Spleen (tissue), 11 donors: ENCODE results near the gene GALNT18. TPM values are rescaled to one million over a fixed set of nuclear protein-coding genes. Genes with fewer than 3 reads are reported as not detected.

Experiments used
- DNase-seq: peaks from one replicate; pipeline ENCODE4 v3.0.0-alpha.2; 2020
- H3K27ac ChIP-seq, 8 donors: fragments of 200-600 bp; sonication (generic) in 7 of 8; 1 replicate in 4 of 8; 2 replicates in 4 of 8; pipeline versions ENCODE4 v1.5.0 to v1.8.0; 2016 to 2021; ENCODE audit warnings: inconsistent platforms in 4 of 8, mild to moderate bottlenecking in 4 of 8, moderate library complexity in 1 of 8
- H3K27me3 ChIP-seq, 7 donors: fragments of 200-600 bp; sonication (generic) in 6 of 7; replicated peaks in 1 of 7; 1 replicate in 4 of 7; 2 replicates in 3 of 7; pipeline versions ENCODE4 v1.5.0 to v1.8.0; 2016 to 2021; ENCODE audit warnings: inconsistent platforms in 3 of 7, mild to moderate bottlenecking in 1 of 7
- H3K36me3 ChIP-seq, 6 donors: fragments of 200-600 bp; sonication (generic) in 5 of 6; 1 replicate in 4 of 6; 2 replicates in 2 of 6; pipeline versions ENCODE4 v1.5.0 to v1.8.0; 2016 to 2021; ENCODE audit warnings: inconsistent platforms in 2 of 6
- H3K4me1 ChIP-seq, 6 donors: fragments of 200-600 bp; sonication (generic) in 5 of 6; 1 replicate in 3 of 6; 2 replicates in 3 of 6; pipeline versions ENCODE4 v1.5.0 to v1.8.0; 2016 to 2021; ENCODE audit warnings: inconsistent platforms in 3 of 6
- H3K4me3 ChIP-seq, 8 donors: fragments of 200-600 bp; sonication (generic) in 7 of 8; 1 replicate in 4 of 8; 2 replicates in 4 of 8; pipeline versions ENCODE4 v1.5.0 to v1.8.0; 2016 to 2021; ENCODE audit warnings: inconsistent platforms in 4 of 8, mild to moderate bottlenecking in 4 of 8, moderate library complexity in 2 of 8
- H3K9me3 ChIP-seq, 8 donors: fragments of 200-600 bp; sonication (generic) in 7 of 8; 1 replicate in 4 of 8; 2 replicates in 4 of 8; pipeline versions ENCODE4 v1.5.0 to v1.8.0; 2016 to 2021; ENCODE audit warnings: inconsistent platforms in 4 of 8
- POLR2A ChIP-seq, 3 donors: fragments of 450-650 bp; IDR thresholded peaks; one replicate each; pipeline ENCODE4 v1.5.1; 2017; ENCODE audit warnings: antibody characterized with exemption in 3 of 3, mild to moderate bottlenecking in 1 of 3
- POLR2AphosphoS5 ChIP-seq, 3 donors: sonication (generic); formaldehyde crosslinking; IDR thresholded peaks; one replicate each; pipeline ENCODE4 v1.5.1; 2017; ENCODE audit warnings: antibody characterized with exemption in 3 of 3
- WGBS, 5 donors: extraction: QIAGEN DNeasy Blood & Tissue Kit in 3 of 5; methylation state at CpG; one replicate each; pipeline versions ENCODE4 v1.1.5 to v1.1.7; 2013 to 2018; 5-methylcytosine and 5-hydroxymethylcytosine counted together
- intact Hi-C: fragments of 100-400 bp; cut with DNase I; formaldehyde crosslinking; loops from one replicate; pipeline ENCODE4 v1.15.0; 2023; ENCODE audit warnings: low total_unique reads
- polyA plus RNA-seq, 3 donors: library from polyadenylated mRNA; stranded (reverse); fragments of 200-250 nt; gene quantifications; one replicate each; pipeline ENCODE4 v1.2.1, GENCODE V29; 2013
- total RNA-seq, 7 donors: library from RNA; depleted of rRNA in 3 of 7; stranded (reverse); fragments of >200 nt in 3 of 7; fragmentation: NEBNext Ultra II Directional in 4 of 7; extraction: Animal tissue kit (Norgen Biotek cat#: 25700) in 4 of 7; gene quantifications; one replicate each; pipeline versions ENCODE4 v1.1.0 to v1.2.1, GENCODE V29; 2016 to 2021
- TF ChIP-seq, protein P1 (sequence below), 11 experiments: fragments of 200-600 bp in 7 of 11; fragments of 450-650 bp in 4 of 11; sonication (generic) in 4 of 11; IDR thresholded peaks in 8 of 11; conservative IDR thresholded peaks in 3 of 11; 1 replicate in 7 of 11; 2 replicates in 4 of 11; pipeline versions ENCODE4 v1.4.0 to v1.8.0; 2016 to 2021; ENCODE audit warnings: antibody characterized with exemption in 11 of 11, inconsistent platforms in 4 of 11, mild to moderate bottlenecking in 1 of 11
- donor health status: healthy with polysubstance abuse.
- donor health status: DM: no; HTN: no; CAD: no; lungs with moderate emphysema.
- donor health status: DM: no; HTN: no; CAD: no.
- donor health status: Bipolar disorder and iron deficiency.
- donor health status: healthy.
- donor health status: DM: no; HTN: no; CAD: no.
- donor health status: DM: yes; HTN: yes; CAD: no.

GALNT18 gene
- total and polyA plus RNA-seq, 10 donors, result 0.87 to 6.9 (median 3.9) TPM

DNA sequence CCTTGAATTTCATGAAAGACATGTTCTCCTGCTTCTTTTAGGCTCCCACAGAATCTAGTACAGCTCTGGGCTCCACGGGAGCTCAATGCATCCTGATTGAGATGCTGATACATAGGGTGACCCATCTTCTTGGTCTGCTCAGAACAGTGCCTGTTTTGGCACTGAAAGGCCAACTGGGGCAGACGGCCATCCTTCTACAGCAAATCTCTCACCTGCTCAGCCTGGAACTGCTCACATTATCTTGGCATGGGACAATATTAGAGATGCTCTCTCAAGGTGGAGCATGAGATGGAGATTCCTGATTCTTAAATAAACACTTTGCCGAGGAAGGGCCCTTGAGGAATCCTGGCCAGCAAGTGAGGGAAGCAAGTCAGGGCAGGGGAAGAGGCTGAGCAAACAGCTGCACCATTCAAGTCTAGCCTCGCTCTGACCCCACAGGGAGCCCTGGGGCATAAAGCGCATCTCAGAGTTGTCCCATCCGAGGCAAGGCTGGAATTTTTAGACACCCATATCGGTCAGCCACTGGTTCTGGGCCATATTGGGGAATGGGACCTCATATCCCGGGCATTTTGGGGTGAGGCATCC is 210.3 kb downstream of the GALNT18 start:
- no peak overlapping the region for H3K27ac ChIP-seq
- 82 to 90% (median 86%) methylated on average over 8 of the region's 8 CpGs for whole genome bisulfite sequencing, 5 donors

DNA sequence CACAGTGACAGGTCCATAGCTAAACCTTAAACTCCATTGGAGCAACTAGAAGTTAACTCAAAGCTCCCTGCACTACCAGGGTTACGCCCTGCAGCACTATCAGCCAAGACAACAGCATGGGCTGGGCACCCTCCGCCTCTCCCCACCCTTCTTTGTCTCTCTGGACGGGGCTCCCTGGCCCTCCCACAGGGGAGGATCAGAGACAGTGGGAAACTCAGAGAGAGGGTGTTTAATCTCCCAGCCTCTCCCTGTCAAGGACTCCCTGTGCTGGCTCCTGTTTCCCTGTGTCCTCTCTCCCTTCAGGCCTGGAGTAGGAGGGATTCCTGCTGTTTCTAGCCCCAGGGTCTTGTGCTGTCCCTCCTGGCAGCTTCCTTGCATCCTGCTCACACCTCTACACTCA is 211.9 kb downstream of the GALNT18 start:
- TF ChIP-seq, protein P1, sequence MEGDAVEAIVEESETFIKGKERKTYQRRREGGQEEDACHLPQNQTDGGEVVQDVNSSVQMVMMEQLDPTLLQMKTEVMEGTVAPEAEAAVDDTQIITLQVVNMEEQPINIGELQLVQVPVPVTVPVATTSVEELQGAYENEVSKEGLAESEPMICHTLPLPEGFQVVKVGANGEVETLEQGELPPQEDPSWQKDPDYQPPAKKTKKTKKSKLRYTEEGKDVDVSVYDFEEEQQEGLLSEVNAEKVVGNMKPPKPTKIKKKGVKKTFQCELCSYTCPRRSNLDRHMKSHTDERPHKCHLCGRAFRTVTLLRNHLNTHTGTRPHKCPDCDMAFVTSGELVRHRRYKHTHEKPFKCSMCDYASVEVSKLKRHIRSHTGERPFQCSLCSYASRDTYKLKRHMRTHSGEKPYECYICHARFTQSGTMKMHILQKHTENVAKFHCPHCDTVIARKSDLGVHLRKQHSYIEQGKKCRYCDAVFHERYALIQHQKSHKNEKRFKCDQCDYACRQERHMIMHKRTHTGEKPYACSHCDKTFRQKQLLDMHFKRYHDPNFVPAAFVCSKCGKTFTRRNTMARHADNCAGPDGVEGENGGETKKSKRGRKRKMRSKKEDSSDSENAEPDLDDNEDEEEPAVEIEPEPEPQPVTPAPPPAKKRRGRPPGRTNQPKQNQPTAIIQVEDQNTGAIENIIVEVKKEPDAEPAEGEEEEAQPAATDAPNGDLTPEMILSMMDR (IDR thresholded peaks at IDR 0.05 in 8 of 11, conservative IDR thresholded peaks at IDR 0.05 in 3 of 11), result no peak
- TF ChIP-seq POLR2A (IDR thresholded peaks at IDR 0.05), result no peak
- TF ChIP-seq POLR2AphosphoS5 (IDR thresholded peaks at IDR 0.05), result no peak
- intact Hi-C loops, result no loop called here

More for the DNA sequence above, 210.3 kb downstream of the GALNT18 start:
- H3K4me1 ChIP-seq, result peaks cover 6 to 46% (median 31%) of the 10 kb centered on the region in 6 donors
- no peak overlapping the region for H3K4me3 ChIP-seq
- H3K36me3 ChIP-seq, result no peaks in the 10 kb centered on the region
- no peaks in the 10 kb centered on the region for H3K9me3 ChIP-seq
- no peak for DNase-seq
- intact Hi-C loops, result no loop called here
- TF ChIP-seq, protein P1 (IDR thresholded peaks at IDR 0.05 in 8 of 11, conservative IDR thresholded peaks at IDR 0.05 in 3 of 11), result no peak
- TF ChIP-seq POLR2A (IDR thresholded peaks at IDR 0.05) (no peak), POLR2AphosphoS5 (IDR thresholded peaks at IDR 0.05) (no peak)
- H3K27me3 ChIP-seq, result peaks cover 0 to 54% (median 0%) of the 10 kb centered on the region in 7 donors

GRCh38 chr11:11409224-11409623 is 212.6 kb downstream of the GALNT18 start:
- H3K27ac ChIP-seq, result no peak overlapping the region
- H3K27me3 ChIP-seq, result peaks cover 0 to 51% (median 0%) of the 10 kb centered on the region in 7 donors
- TF ChIP-seq POLR2A (IDR thresholded peaks at IDR 0.05), result no peak
- TF ChIP-seq, protein P1 (IDR thresholded peaks at IDR 0.05 in 8 of 11, conservative IDR thresholded peaks at IDR 0.05 in 3 of 11), result no peak
- no peak for TF ChIP-seq POLR2AphosphoS5 (IDR thresholded peaks at IDR 0.05)
- H3K36me3 ChIP-seq, result no peaks in the 10 kb centered on the region
- H3K9me3 ChIP-seq, result no peaks in the 10 kb centered on the region
- 27 to 59% (median 41%) methylated on average over 6 of the region's 6 CpGs for WGBS, 5 donors
- no peak for DNase-seq
- H3K4me1 ChIP-seq, result peaks cover 6 to 42% (median 22%) of the 10 kb centered on the region in 6 donors
- intact Hi-C loops, result no loop called here
- no peak overlapping the region for H3K4me3 ChIP-seq

More for the DNA sequence above, 211.9 kb downstream of the GALNT18 start:
- no peaks in the 10 kb centered on the region for H3K9me3 ChIP-seq
- H3K4me1 ChIP-seq, result peaks cover 6 to 42% (median 22%) of the 10 kb centered on the region in 6 donors
- WGBS, 5 donors, result 66 to 97% (median 74%) methylated on average over 3 of the region's 3 CpGs
- peaks cover 0 to 46% (median 0%) of the 10 kb centered on the region in 7 donors for H3K27me3 ChIP-seq
- no peak overlapping the region for H3K27ac ChIP-seq
- H3K36me3 ChIP-seq, result no peaks in the 10 kb centered on the region
- no peak for DNase-seq
- H3K4me3 ChIP-seq, result no peak overlapping the region

DNA sequence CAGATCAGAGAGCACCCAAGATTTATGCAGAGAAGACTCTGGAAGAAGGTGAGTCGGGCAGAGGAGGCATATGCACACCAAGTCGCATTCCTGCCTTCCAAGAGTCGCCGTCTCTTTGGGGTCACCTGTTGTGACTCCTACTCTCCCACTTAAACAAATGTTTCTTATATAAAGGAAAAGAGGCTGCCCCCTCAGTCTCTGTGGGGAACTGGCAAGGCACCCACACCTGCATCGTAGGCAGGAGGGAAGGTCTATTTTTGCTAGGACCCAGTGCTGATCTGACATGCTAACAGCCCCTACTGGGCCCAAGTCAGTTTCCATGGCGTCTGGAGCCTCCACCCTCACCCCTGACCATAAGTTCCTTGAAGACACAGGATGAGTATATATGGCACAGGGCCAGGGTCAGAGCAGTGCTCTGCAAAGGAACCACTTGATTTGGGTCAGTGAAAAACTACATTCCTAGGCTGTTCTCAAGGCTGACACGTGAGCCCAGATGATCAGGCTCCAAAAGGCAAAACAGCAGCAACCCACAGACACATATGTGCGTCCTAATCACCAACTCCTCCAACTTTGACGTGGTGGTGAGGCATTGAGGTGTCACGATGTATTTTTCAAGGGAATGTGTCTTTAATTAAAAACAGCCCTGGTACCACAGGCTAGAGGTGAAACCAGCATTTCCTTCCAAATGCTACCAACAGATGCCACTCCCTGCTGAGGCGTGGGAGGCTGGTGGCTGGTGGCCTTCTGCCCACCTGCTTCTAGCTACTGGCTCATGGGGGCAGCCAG is 213.2 kb downstream of the GALNT18 start:
- no peaks in the 10 kb centered on the region for H3K9me3 ChIP-seq
- DNase-seq, result no peak
- TF ChIP-seq POLR2A (IDR thresholded peaks at IDR 0.05) (no peak), POLR2AphosphoS5 (IDR thresholded peaks at IDR 0.05) (no peak)
- TF ChIP-seq, protein P1 (IDR thresholded peaks at IDR 0.05 in 8 of 11, conservative IDR thresholded peaks at IDR 0.05 in 3 of 11), result no peak
- H3K4me3 ChIP-seq, result no peak overlapping the region
- intact Hi-C loops, result no loop called here
- peaks cover 0 to 50% (median 0%) of the 10 kb centered on the region in 7 donors for H3K27me3 ChIP-seq
- no peak overlapping the region for H3K27ac ChIP-seq
- H3K4me1 ChIP-seq, result peaks cover 6 to 42% (median 22%) of the 10 kb centered on the region in 6 donors
- no peaks in the 10 kb centered on the region for H3K36me3 ChIP-seq
- WGBS, 5 donors, result 75 to 83% (median 78%) methylated on average over 10 to 11 of the region's 11 CpGs
